Measurements from ENCODE around the gene TMEM109. TPM values are rescaled to one million over a fixed set of nuclear protein-coding genes. Genes with fewer than 3 reads are reported as not detected.

Gene TMEM109
- polyA plus RNA-seq, 2 of the 4 experiments (the other 2 are of a cell fraction) = 40.9 to 93.0 TPM

DNA sequence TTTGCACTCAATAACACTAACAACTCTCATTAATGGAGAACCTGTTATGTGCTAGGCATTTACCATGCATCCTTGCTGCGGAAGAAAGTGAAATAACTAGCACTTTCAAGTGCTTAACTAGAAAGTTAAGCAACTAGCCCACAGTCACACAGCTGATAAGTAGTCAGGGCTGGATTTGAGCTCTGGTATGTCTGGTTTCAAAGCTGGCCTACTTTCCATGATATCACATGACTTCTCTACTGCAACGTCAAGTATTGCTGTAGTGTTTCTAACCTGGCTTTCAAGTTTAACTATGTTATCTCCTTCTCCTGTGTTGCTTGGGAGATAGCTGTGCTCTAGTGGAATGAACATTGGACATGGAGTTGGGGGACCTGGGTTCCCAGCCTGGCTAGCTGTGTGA lies 25.9 kb downstream of the TMEM109 start:
- WGBS (ENCODE audit: missing lambda C conversion rate) = 49% methylated on average over 2 of the region's 2 CpGs
- TF ChIP-seq HDAC2 (IDR thresholded peaks at IDR 0.05) (no peak), CBX8 (IDR thresholded peaks at IDR 0.05) (no peak), ZC3H11A (IDR thresholded peaks at IDR 0.05) (no peak), KDM1A (IDR thresholded peaks at IDR 0.05; ENCODE audit: low read depth) (no peak)
- ChIA-PET POLR2A (no interaction called here), CTCF (interaction anchor here (0.8 to 4.3 kb wide), 6 partner anchors 8 to 248 kb away, joined by 3 to 10 read pairs (median 4); no protein-coding TSS in a partner anchor)
- no peak for FAIRE-seq
- DNase-seq (ENCODE audit: low read depth in 1 of 2, low spot score in 1 of 2) = no peak
- H3K9me3 ChIP-seq = no peaks in the 10 kb centered on the region
- H3K4me1 ChIP-seq = no peaks in the 10 kb centered on the region
- no peak overlapping the region for H3K4me2 ChIP-seq
- no peak for ATAC-seq
- no peak overlapping the region for H3K4me3 ChIP-seq
- H3K27ac ChIP-seq = no peak overlapping the region

DNA sequence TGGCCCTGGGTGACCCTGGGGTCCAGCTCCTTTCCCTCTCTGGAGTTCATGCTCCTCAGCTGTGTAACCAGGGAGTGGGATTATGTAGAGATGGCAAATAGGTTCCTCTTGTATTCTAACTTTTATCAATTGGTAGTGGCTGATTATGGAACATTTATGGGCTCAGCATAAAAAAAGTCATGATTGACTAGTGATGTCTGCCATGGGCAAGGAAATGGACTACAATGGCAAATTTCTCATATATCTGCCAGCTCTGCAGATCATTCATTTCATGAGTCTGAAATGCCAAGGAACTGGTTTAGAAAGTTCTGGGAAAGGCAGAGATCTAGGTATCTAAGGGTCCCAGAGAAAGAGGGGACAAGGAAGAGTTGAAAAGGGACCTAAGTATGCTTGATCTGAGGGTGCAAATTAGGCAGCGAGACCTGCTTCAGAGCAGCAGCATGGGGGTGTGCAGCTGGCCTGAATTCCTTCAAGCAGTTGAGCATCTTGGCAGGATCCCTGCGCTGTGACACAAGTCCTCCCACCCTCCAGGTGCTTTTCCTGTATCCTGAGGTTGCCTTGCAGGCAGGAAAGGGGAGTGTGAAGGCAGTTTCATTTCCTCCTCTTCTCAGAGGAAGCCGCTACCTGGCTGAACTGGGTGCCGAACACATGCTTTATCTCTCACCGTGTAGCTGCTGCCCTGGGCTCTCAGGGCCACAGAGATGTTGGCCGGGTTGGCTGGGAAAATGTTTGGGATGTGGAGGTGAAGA lies 27.6 kb downstream of the TMEM109 start:
- CTCF ChIA-PET = interaction anchor here (1.0 to 4.3 kb wide), 5 partner anchors 8 to 113 kb away, joined by 3 to 10 read pairs (median 6); no protein-coding TSS in a partner anchor
- FAIRE-seq = no peak
- DNase-seq (ENCODE audit: low read depth in 1 of 2, low spot score in 1 of 2) = no peak

DNA sequence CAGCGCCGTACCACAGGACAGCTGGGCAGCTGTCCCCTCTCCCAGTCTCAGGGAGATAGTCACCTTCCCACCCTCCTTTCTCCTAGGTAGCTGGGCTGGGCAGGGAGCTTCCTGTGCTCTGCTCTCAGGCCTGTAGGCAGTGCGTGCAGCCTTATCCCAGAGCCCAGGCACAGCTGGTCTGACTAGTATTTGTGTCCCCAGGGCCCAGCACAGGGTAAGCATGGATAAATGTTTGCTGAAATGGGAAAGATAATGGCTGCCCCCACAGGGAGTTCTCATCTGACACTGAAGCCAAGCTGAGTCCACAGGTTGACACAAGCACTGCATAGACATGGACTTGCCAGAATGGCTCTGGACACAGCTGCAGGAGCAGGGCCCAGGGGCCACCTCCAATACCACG lies 28.3 kb downstream of the TMEM109 start:
- 53% methylated on average over 4 of the region's 4 CpGs for WGBS (ENCODE audit: missing lambda C conversion rate)
- ATAC-seq = no peak
- ChIA-PET POLR2A (no interaction called here), CTCF (interaction anchor here (0.8 to 4.3 kb wide), 4 partner anchors 9 to 180 kb away, joined by 3 to 10 read pairs (median 5); no protein-coding TSS in a partner anchor)
- FAIRE-seq = no peak
- Histone ChIP-seq H3K27ac (no peak overlapping the region), H3K4me3 (no peak overlapping the region), H3K9me3 (no peaks in the 10 kb centered on the region), H3K4me2 (no peak overlapping the region), H3K4me1 (no peaks in the 10 kb centered on the region)
- TF ChIP-seq, protein P1, sequence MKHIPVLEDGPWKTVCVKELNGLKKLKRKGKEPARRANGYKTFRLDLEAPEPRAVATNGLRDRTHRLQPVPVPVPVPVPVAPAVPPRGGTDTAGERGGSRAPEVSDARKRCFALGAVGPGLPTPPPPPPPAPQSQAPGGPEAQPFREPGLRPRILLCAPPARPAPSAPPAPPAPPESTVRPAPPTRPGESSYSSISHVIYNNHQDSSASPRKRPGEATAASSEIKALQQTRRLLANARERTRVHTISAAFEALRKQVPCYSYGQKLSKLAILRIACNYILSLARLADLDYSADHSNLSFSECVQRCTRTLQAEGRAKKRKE (CRISPR knock-in tag; IDR thresholded peaks at IDR 0.05; ENCODE audit: low read depth) = no peak
- TF ChIP-seq HEYL (CRISPR knock-in tag; IDR thresholded peaks at IDR 0.05) (no peak), BCL3 (IDR thresholded peaks at IDR 0.05) (no peak), MYC (IDR thresholded peaks at IDR 0.05; ENCODE audit: borderline replicate concordance, low read length) (no peak), RCOR1 (IDR thresholded peaks at IDR 0.05; ENCODE audit: low read depth, low read length) (no peak), CBX2 (IDR thresholded peaks at IDR 0.05; ENCODE audit: borderline replicate concordance, low read depth) (no peak), KDM5A (IDR thresholded peaks at IDR 0.05) (no peak), EHMT2 (IDR thresholded peaks at IDR 0.05; ENCODE audit: low read depth) (no peak), HOXA7 (CRISPR knock-in tag; IDR thresholded peaks at IDR 0.05) (no peak), CHD2 (IDR thresholded peaks at IDR 0.05; ENCODE audit: low read length, partially characterized antibody) (no peak), RNF2 (IDR thresholded peaks at IDR 0.05; ENCODE audit: borderline replicate concordance, low read depth) (no peak), ZC3H11A (IDR thresholded peaks at IDR 0.05) (no peak), MAFK (IDR thresholded peaks at IDR 0.05; ENCODE audit: partially characterized antibody) (no peak), ZNF302 (CRISPR knock-in tag; IDR thresholded peaks at IDR 0.05) (no peak)
- TF ChIP-seq, protein P2, sequence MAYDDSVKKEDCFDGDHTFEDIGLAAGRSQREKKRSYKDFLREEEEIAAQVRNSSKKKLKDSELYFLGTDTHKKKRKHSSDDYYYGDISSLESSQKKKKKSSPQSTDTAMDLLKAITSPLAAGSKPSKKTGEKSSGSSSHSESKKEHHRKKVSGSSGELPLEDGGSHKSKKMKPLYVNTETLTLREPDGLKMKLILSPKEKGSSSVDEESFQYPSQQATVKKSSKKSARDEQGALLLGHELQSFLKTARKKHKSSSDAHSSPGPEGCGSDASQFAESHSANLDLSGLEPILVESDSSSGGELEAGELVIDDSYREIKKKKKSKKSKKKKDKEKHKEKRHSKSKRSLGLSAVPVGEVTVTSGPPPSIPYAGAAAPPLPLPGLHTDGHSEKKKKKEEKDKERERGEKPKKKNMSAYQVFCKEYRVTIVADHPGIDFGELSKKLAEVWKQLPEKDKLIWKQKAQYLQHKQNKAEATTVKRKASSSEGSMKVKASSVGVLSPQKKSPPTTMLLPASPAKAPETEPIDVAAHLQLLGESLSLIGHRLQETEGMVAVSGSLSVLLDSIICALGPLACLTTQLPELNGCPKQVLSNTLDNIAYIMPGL (CRISPR knock-in tag; IDR thresholded peaks at IDR 0.05; ENCODE audit: borderline replicate concordance) = no peak
- DNase-seq (ENCODE audit: low read depth in 1 of 2, low spot score in 1 of 2) = no peak

More for the DNA sequence above, 27.6 kb downstream of the TMEM109 start:
- no peak overlapping the region for H3K4me3 ChIP-seq
- H3K4me1 ChIP-seq = no peaks in the 10 kb centered on the region
- no peak overlapping the region for H3K4me2 ChIP-seq
- ATAC-seq = no peak
- 58% methylated on average over 6 of the region's 6 CpGs for WGBS (ENCODE audit: missing lambda C conversion rate)
- no peaks in the 10 kb centered on the region for H3K9me3 ChIP-seq
- no peak overlapping the region for H3K27ac ChIP-seq
- no peak for TF ChIP-seq RAD21 (conservative IDR thresholded peaks at IDR 0.05 in 1 of 2, IDR thresholded peaks at IDR 0.05 in 1 of 2)
- no peak for TF ChIP-seq JUN (IDR thresholded peaks at IDR 0.05)
- no peak for TF ChIP-seq CEBPB (IDR thresholded peaks at IDR 0.05)
- TF ChIP-seq, protein P3, sequence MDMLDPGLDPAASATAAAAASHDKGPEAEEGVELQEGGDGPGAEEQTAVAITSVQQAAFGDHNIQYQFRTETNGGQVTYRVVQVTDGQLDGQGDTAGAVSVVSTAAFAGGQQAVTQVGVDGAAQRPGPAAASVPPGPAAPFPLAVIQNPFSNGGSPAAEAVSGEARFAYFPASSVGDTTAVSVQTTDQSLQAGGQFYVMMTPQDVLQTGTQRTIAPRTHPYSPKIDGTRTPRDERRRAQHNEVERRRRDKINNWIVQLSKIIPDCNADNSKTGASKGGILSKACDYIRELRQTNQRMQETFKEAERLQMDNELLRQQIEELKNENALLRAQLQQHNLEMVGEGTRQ (IDR thresholded peaks at IDR 0.05) = no peak
- no peak for TF ChIP-seq HOXA7 (CRISPR knock-in tag; IDR thresholded peaks at IDR 0.05)
- TF ChIP-seq, protein P4, sequence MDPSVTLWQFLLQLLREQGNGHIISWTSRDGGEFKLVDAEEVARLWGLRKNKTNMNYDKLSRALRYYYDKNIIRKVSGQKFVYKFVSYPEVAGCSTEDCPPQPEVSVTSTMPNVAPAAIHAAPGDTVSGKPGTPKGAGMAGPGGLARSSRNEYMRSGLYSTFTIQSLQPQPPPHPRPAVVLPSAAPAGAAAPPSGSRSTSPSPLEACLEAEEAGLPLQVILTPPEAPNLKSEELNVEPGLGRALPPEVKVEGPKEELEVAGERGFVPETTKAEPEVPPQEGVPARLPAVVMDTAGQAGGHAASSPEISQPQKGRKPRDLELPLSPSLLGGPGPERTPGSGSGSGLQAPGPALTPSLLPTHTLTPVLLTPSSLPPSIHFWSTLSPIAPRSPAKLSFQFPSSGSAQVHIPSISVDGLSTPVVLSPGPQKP (IDR thresholded peaks at IDR 0.05; ENCODE audit: low read depth, low read length) = no peak
- TF ChIP-seq RNF2 (IDR thresholded peaks at IDR 0.05; ENCODE audit: borderline replicate concordance, low read depth) = no peak
- TF ChIP-seq, protein P1 (CRISPR knock-in tag; IDR thresholded peaks at IDR 0.05; ENCODE audit: low read depth) = no peak
- no peak for TF ChIP-seq FOSB (CRISPR knock-in tag; IDR thresholded peaks at IDR 0.05)
- no peak for TF ChIP-seq HEYL (CRISPR knock-in tag; IDR thresholded peaks at IDR 0.05)
- POLR2A ChIA-PET = no interaction called here
